Lower leg skin (tissue), 4 donors: ENCODE measurements around the gene GPR155. TPM values are rescaled to one million over a fixed set of nuclear protein-coding genes. Genes with fewer than 3 reads are reported as not detected.
"Not testable (repeated sequence)": the region's sequence is repeated elsewhere in the genome, so short reads cannot be mapped to it uniquely, and the experiment has no call there.

Experiments used
- DNase-seq, 2 donors: peaks; one replicate each; pipeline ENCODE4 v3.0.0-alpha.2; 2019; ENCODE audit warnings: low spot score in 2 of 2
- H3K4me3 ChIP-seq: fragments of 200-600 bp; sonication (generic); 2 replicates; pipeline ENCODE4 v1.5.1; 2017; ENCODE audit warnings: mild to moderate bottlenecking, low read depth; ENCODE audit not compliant: poor library complexity, severe bottlenecking
- POLR2A ChIP-seq, 2 donors: fragments of 450-650 bp; IDR thresholded peaks; one replicate each; pipeline ENCODE4 v1.6.1; 2016 to 2017; ENCODE audit warnings: antibody characterized with exemption in 2 of 2, mild to moderate bottlenecking in 1 of 2, moderate library complexity in 1 of 2
- WGBS, 2 donors: methylation state at CpG; one replicate each; pipeline ENCODE4 v1.1.5; 2018; 5-methylcytosine and 5-hydroxymethylcytosine counted together
- intact Hi-C: fragments of 100-400 bp; cut with DNase I; formaldehyde crosslinking; loops from one replicate; pipeline ENCODE4 v1.15.0; 2023; ENCODE audit warnings: low total_unique reads
- total RNA-seq, 4 donors: library from RNA; depleted of rRNA; stranded (reverse); fragments of >200 nt; gene quantifications; one replicate each; pipeline ENCODE4 v1.1.0, GENCODE V29; 2016
- TF ChIP-seq, protein P1 (sequence below), 3 donors: fragments of 450-650 bp; IDR thresholded peaks; one replicate each; pipeline ENCODE4 v1.5.1; 2016; ENCODE audit warnings: antibody characterized with exemption in 3 of 3, mild to moderate bottlenecking in 3 of 3, moderate library complexity in 2 of 3

The GPR155 gene
- total RNA-seq, 4 donors from 2014 or later, result 14.5 to 20.2 (median 17.5) TPM

DNA sequence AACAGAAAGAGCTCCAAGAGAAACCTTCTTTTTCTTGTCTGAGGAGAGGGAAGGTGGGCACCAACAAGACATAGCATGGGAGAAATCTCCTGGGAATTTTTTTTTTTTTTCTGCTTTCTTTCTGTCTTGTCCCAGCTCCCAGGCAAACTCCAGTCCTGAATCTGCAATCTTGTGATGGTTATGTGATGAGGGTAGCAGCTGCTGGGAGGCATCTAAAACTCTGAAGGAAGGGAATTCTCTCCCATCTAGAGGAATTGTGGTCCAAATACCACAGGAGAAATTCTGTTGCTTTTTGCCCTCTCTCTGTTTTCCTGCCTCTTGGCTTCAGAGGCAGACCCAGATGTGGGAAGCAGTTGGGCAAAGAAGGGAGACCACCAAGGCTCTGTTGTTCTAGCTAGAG, 74.6 kb downstream of the GPR155 start:
- intact Hi-C loops, result no loop called here
- H3K4me3 ChIP-seq, result no peak overlapping the region
- DNase-seq, result no peak
- TF ChIP-seq, protein P1, sequence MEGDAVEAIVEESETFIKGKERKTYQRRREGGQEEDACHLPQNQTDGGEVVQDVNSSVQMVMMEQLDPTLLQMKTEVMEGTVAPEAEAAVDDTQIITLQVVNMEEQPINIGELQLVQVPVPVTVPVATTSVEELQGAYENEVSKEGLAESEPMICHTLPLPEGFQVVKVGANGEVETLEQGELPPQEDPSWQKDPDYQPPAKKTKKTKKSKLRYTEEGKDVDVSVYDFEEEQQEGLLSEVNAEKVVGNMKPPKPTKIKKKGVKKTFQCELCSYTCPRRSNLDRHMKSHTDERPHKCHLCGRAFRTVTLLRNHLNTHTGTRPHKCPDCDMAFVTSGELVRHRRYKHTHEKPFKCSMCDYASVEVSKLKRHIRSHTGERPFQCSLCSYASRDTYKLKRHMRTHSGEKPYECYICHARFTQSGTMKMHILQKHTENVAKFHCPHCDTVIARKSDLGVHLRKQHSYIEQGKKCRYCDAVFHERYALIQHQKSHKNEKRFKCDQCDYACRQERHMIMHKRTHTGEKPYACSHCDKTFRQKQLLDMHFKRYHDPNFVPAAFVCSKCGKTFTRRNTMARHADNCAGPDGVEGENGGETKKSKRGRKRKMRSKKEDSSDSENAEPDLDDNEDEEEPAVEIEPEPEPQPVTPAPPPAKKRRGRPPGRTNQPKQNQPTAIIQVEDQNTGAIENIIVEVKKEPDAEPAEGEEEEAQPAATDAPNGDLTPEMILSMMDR (IDR thresholded peaks at IDR 0.05), result no peak
- TF ChIP-seq POLR2A (IDR thresholded peaks at IDR 0.05), result no peak

DNA sequence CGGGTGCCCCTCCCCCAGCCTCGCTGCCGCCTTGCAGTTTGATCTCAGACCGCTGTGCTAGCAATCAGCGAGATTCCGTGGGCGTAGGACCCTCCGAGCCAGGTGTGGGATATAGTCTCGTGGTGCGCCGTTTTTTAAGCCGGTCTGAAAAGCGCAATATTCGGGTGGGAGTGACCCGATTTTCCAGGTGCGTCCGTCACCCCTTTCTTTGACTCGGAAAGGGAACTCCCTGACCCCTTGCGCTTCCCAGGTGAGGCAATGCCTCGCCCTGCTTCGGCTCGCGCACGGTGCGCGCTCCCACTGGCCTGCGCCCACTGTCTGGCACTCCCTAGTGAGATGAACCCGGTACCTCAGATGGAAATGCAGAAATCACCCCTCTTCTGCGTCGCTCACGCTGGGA, 76.8 kb downstream of the GPR155 start:
- H3K4me3 ChIP-seq, DNase-seq, intact Hi-C loops: not testable (repeated sequence)
- 88 to 91% methylated on average over 10 to 12 of the region's 31 CpGs for WGBS, 2 donors

DNA sequence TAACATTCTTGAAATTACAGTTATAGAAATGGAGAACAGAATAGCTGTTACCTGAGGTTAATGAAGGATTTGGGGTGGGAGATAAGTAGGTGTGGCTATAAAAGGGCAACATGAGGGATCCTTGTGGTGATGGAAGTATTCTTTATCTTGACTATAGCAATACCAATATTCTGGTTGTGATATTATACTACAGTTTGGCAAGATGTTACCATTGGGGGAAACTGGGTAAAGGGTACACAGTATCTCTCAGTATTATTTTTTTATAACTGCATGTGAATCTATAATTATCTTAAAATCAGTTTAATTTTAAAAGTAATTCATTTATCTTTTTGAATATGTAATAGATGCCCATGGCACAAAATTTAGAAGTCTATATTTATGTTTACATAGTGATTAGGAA, 83.2 kb downstream of the GPR155 start:
- DNase-seq, result no peak
- H3K4me3 ChIP-seq, result no peak overlapping the region
- TF ChIP-seq POLR2A (IDR thresholded peaks at IDR 0.05), result no peak
- TF ChIP-seq, protein P1 (IDR thresholded peaks at IDR 0.05), result no peak
- intact Hi-C loops, result no loop called here

DNA sequence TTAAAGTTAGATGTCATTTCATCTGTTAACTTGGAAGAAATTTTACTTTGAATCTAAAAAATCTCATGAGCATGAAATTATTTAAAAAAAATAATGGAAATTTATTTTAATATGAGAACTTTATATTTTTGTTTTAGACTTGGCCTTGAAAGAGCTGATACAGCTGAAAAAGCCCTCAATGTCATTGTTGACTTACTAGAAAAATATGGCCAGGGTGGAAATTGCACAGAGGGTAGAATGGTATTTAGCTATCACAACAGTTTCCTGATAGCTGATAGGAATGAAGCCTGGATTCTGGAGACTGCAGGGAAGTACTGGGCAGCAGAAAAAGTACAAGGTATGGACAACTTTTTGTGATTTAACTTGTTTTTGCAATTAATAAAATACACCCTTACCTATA, 86.0 kb downstream of the GPR155 start:
- no peak overlapping the region for H3K4me3 ChIP-seq
- TF ChIP-seq, protein P1 (IDR thresholded peaks at IDR 0.05), result no peak
- no peak for TF ChIP-seq POLR2A (IDR thresholded peaks at IDR 0.05)
- DNase-seq, result no peak
- intact Hi-C loops, result no loop called here

DNA sequence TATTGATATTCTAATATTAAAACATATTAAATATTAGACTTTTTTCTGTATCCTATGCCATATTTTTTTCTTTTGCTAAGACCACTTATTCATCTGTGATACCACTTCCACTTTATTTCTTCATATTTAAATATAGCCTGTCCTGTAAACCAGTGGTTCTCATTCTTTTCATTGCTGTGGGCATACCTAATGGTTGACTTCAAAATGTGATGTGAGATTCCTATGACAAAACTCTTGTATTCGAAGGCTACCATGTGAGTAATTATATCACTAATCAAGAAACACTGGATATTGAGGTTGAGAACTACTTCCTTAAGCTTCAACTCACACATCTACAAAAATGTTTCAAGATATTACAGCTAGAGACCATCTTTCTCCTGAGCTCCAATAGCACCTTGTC, 87.7 kb downstream of the GPR155 start:
- H3K4me3 ChIP-seq, result no peak overlapping the region
- intact Hi-C loops, result no loop called here
- no peak for DNase-seq
- TF ChIP-seq, protein P1 (IDR thresholded peaks at IDR 0.05), result no peak
- TF ChIP-seq POLR2A (IDR thresholded peaks at IDR 0.05), result no peak
- WGBS, 2 donors, result 73 to 80% methylated on average over 1 of the region's 1 CpG

DNA sequence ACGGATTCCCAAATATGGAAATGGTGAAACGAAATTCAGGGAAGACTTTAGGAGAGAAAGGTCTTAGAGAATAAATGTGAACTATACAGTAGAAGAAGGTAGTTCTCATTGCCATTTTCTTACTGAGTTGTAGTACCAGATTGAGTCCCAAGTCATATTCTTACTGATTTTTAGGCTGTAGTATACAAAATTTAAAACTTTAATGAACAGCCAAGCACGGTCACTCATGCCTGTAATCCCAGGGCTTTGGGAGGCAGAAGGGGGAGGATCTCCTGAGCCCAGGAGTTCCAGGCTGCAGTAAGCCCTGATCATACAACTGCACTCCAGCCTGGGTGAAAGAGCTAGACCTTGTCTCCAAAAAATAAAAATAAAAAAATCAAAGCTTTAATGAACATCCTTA, 89.1 kb downstream of the GPR155 start:
- intact Hi-C loops, result no loop called here
- no peak overlapping the region for H3K4me3 ChIP-seq
- 73 to 83% methylated on average over 3 of the region's 3 CpGs for WGBS, 2 donors
- DNase-seq, result no peak
- no peak for TF ChIP-seq POLR2A (IDR thresholded peaks at IDR 0.05)
- TF ChIP-seq, protein P1 (IDR thresholded peaks at IDR 0.05), result no peak
